Upper lobe of left lung (tissue), 6 donors: Measurements from ENCODE around the gene RAP2C. TPM values are rescaled to one million over a fixed set of nuclear protein-coding genes. Genes with fewer than 3 reads are reported as not detected.

Experiments
- ATAC-seq, 2 donors: fragments of 200-7000 bp; cut with Tn5 transposase; one replicate each; pipeline ENCODE4 v1.9.1; 2022; ENCODE audit warnings: mild to moderate bottlenecking in 2 of 2, moderate library complexity in 2 of 2; ENCODE audit not compliant: low FRiP score in 2 of 2
- DNase-seq, 2 donors: peaks; one replicate each; pipeline ENCODE4 v3.0.0-alpha.2; 2019 to 2020
- H3K27ac ChIP-seq, 4 donors: fragments of 200-600 bp; sonication (generic); one replicate each; pipeline ENCODE4 v1.5.1; 2016 to 2019
- H3K27me3 ChIP-seq, 4 donors: fragments of 200-600 bp; sonication (generic); one replicate each; pipeline ENCODE4 v1.5.1; 2017 to 2019
- H3K36me3 ChIP-seq, 4 donors: fragments of 200-600 bp; sonication (generic); one replicate each; pipeline ENCODE4 v1.5.1; 2016 to 2019
- H3K4me1 ChIP-seq, 4 donors: fragments of 200-600 bp; sonication (generic); one replicate each; pipeline ENCODE4 v1.5.1; 2018 to 2019
- H3K4me3 ChIP-seq, 4 donors: fragments of 200-600 bp; sonication (generic); one replicate each; pipeline ENCODE4 v1.5.1; 2017 to 2019; ENCODE audit warnings: mild to moderate bottlenecking in 2 of 4, moderate library complexity in 1 of 4
- H3K9me3 ChIP-seq, 4 donors: fragments of 200-600 bp; sonication (generic); one replicate each; pipeline ENCODE4 v1.5.1; 2018 to 2019
- EP300 ChIP-seq, 4 donors: sonication (generic); formaldehyde crosslinking; IDR thresholded peaks; one replicate each; pipeline ENCODE4 v1.5.1; 2017; ENCODE audit warnings: antibody characterized with exemption in 4 of 4, control low read depth in 2 of 4
- POLR2A ChIP-seq, 4 donors: fragments of 450-650 bp; IDR thresholded peaks; one replicate each; pipeline ENCODE4 v1.5.1; 2016 to 2017; ENCODE audit warnings: antibody characterized with exemption in 4 of 4, mild to moderate bottlenecking in 2 of 4
- POLR2AphosphoS5 ChIP-seq, 2 donors: sonication (generic); formaldehyde crosslinking; IDR thresholded peaks; one replicate each; pipeline ENCODE4 v1.5.1; 2017; ENCODE audit warnings: antibody characterized with exemption in 2 of 2
- WGBS, 2 donors: methylation state at CpG; one replicate each; pipeline ENCODE4 v1.1.5; 2017 to 2018; 5-methylcytosine and 5-hydroxymethylcytosine counted together
- total RNA-seq, 6 donors: library from RNA; depleted of rRNA in 4 of 6; stranded (reverse); fragments of >200 nt in 4 of 6; gene quantifications; one replicate each; pipeline versions ENCODE4 v1.1.0 to v1.2.1, GENCODE V29; 2016 to 2021
- TF ChIP-seq, protein P1 (sequence below), 6 experiments: fragments of 450-650 bp in 4 of 6; fragments of 200-600 bp in 2 of 6; sonication (generic) in 2 of 6; IDR thresholded peaks; one replicate each; pipeline ENCODE4 v1.5.1; 2016 to 2019; ENCODE audit warnings: antibody characterized with exemption in 6 of 6
- donor health status: DM: no; HTN: no; CAD: no; lungs with moderate emphysema.
- donor health status: DM: no; HTN: yes; CAD: no; lungs with severe emphysema.

RAP2C gene
- total RNA-seq, 6 donors from 2014 or later = 13.5 to 27.2 (median 22.0) TPM

DNA sequence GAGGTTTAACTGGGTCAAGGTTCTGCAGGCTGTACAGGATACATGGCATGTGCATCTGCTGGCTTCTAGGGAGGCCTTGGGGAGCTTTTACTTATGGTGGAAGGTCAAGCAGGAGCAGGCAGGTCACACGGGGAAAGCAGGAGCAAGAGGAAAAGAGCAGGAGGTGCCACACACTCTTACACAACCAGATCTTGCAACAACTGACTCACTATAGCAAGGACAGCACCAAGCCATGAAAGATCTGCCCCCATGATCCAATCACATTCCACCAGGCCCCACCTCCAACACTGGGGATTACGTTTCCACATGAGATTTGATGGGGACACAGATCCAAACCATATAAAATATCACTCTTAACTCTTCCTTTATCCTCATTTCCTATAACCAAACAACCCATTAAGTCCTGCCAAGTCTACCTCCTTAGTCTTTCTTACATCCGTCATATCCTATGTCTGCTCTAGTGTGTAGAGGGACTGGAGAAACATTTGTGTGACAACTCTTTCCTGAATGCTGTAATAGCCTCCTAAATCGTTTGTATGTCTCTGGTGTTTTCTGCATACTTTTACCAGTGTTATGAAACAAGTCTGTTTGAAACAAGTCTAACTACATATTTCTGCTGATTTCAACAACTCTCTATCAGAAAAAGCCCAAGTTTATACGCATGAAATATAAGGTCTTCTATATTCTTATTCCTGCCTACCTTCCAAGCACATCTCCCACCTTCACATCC, 8.3 kb upstream of the RAP2C start:
- H3K36me3 ChIP-seq = no peaks in the 10 kb centered on the region
- H3K4me1 ChIP-seq = no peaks in the 10 kb centered on the region
- no peak for DNase-seq
- no peak overlapping the region for H3K4me3 ChIP-seq
- H3K9me3 ChIP-seq = no peaks in the 10 kb centered on the region
- TF ChIP-seq POLR2A (IDR thresholded peaks at IDR 0.05) (no peak), POLR2AphosphoS5 (IDR thresholded peaks at IDR 0.05) (no peak), EP300 (IDR thresholded peaks at IDR 0.05) (no peak)
- TF ChIP-seq, protein P1, sequence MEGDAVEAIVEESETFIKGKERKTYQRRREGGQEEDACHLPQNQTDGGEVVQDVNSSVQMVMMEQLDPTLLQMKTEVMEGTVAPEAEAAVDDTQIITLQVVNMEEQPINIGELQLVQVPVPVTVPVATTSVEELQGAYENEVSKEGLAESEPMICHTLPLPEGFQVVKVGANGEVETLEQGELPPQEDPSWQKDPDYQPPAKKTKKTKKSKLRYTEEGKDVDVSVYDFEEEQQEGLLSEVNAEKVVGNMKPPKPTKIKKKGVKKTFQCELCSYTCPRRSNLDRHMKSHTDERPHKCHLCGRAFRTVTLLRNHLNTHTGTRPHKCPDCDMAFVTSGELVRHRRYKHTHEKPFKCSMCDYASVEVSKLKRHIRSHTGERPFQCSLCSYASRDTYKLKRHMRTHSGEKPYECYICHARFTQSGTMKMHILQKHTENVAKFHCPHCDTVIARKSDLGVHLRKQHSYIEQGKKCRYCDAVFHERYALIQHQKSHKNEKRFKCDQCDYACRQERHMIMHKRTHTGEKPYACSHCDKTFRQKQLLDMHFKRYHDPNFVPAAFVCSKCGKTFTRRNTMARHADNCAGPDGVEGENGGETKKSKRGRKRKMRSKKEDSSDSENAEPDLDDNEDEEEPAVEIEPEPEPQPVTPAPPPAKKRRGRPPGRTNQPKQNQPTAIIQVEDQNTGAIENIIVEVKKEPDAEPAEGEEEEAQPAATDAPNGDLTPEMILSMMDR (IDR thresholded peaks at IDR 0.05) = no peak
- no peaks in the 10 kb centered on the region for H3K27me3 ChIP-seq
- peak in 1 of 2 donors; percentile 51 for ATAC-seq
- 45% methylated on average over 5 of the region's 5 CpGs for WGBS, 2 donors
- no peak overlapping the region for H3K27ac ChIP-seq

DNA sequence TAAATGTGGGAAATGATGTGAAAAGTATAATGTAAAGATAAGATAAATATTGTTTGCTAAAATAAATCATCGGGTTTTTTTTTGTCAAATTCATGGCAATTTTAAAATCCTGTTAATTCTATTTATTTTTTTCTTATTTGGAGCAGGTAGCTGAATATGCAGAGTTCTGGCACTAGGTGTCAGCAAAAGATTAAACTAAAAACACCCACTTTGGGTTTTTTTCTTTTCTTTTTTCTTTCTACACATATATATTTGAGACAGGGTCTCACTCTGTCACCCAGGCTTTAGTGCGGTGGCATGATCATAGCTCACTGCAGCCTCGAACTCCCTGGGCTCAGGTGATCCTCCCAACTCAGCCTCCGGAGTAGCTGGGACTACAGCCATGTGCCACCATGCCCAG, 6.9 kb upstream of the RAP2C start:
- ATAC-seq (no peak), DNase-seq (no peak)
- Histone ChIP-seq H3K27me3 (no peaks in the 10 kb centered on the region), H3K27ac (no peak overlapping the region), H3K36me3 (no peaks in the 10 kb centered on the region), H3K9me3 (no peaks in the 10 kb centered on the region), H3K4me3 (no peak overlapping the region), H3K4me1 (no peaks in the 10 kb centered on the region)
- TF ChIP-seq, protein P1 (IDR thresholded peaks at IDR 0.05) = peak in 2 of 6 experiments; percentile 6 to 8
- TF ChIP-seq EP300 (IDR thresholded peaks at IDR 0.05) (no peak), POLR2A (IDR thresholded peaks at IDR 0.05) (no peak), POLR2AphosphoS5 (IDR thresholded peaks at IDR 0.05) (no peak)
- WGBS, 2 donors = 71 to 81% methylated on average over 4 of the region's 4 CpGs

DNA sequence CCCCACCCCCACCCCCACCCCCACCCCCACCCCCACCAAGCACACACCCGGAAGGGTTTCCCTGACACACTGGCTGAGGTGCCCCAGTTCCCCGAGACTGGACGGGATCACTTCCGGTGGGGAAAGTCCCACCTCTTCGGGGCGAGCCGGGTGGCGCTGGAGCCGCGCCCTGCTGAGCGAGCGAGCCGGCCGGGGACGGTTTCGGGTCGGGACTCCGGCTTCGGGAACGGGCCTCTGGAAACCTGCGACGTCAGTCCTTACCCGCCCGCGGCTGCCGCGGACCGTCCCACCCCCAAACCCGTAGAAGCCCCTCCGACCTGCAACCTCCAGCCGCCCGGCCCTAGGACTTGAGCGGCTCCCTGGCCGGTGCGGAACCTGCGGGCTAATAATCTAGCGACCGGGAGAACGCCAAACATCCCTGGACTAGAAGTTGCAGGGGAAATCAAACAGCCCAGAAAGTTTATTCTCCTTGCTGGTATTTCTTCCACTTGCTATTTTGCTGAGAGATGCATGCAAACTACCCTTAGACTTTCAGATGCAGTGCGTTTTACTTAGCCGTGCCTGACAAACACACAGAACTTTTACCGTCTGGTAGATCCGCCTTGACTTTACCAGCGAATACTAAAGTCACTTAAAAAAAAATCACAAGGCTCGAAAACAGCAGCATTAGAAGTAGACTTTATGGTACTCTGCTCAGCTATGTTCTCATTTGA, 991 bp downstream of the RAP2C start:
- Histone ChIP-seq H3K9me3 (no peaks in the 10 kb centered on the region), H3K27me3 (no peaks in the 10 kb centered on the region)
- WGBS, 2 donors = 1 to 32% methylated on average over 16 to 45 of the region's 45 CpGs

DNA sequence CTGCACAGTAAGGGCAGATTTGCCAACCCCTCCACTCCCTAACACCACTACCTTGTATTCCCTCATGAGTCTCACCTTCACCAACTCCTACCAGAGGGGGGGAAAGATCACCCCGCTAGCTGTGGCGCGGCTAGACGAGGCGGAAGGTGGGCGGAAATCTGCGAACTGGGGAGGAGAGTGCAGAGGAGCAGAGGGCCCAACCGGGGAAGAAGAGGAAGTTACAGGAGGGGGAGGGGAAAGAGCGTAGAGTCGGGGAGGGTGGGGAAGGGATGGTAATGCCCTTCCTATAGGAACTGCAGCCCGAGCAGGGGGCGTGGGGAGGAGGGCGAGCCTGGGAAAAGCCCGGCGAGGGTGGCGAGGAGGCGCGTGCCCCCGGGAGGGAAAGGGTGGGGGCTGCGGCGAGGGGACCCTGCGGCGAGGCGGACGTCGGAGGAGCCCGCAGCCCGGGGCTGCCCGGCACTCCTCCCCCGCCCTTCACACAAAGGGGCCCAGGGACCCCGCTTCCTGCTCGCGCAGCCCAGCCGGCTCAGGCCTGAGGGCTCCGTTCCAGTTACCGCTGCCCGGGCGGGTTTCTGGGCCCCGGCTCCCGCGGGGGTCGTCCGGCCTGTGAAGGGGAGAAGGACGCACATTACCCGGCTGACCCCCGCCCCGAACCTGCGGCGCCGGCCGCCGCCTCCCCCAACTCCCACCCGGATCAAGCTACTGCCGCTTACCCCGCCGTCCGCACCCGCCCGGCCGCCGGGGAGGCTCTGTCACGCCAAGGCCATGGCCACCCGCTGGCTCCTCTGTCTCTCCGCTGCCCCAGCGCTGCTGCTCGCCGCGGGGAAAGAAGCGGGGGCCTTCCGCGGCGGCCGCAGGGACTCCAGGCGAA, 1.8 kb downstream of the RAP2C start:
- peak; percentile 78 to 86 for ATAC-seq
- H3K4me3 ChIP-seq = peak overlapping the region; percentile 48 to 83 (median 73)
- peak; percentile 70 to 89 for DNase-seq
- peak; percentile 36 to 78 for TF ChIP-seq POLR2AphosphoS5 (IDR thresholded peaks at IDR 0.05)
- no peak for TF ChIP-seq EP300 (IDR thresholded peaks at IDR 0.05)
- peak in 2 of 4 donors; percentile 15 to 52 for TF ChIP-seq POLR2A (IDR thresholded peaks at IDR 0.05)
- TF ChIP-seq, protein P1 (IDR thresholded peaks at IDR 0.05) = no peak
- WGBS, 2 donors = 0 to 35% methylated on average over 12 to 62 of the region's 74 CpGs
- H3K4me1 ChIP-seq = peaks cover 5 to 30% (median 11%) of the 10 kb centered on the region in 4 donors
- no peaks in the 10 kb centered on the region for H3K27me3 ChIP-seq
- no peaks in the 10 kb centered on the region for H3K36me3 ChIP-seq
- no peaks in the 10 kb centered on the region for H3K9me3 ChIP-seq
- peak overlapping the region; percentile 98 to 99 (median 98) for H3K27ac ChIP-seq

More for the DNA sequence above, 991 bp downstream of the RAP2C start:
- no peak for TF ChIP-seq EP300 (IDR thresholded peaks at IDR 0.05)
- peak; percentile 35 to 75 for TF ChIP-seq POLR2AphosphoS5 (IDR thresholded peaks at IDR 0.05)
- TF ChIP-seq, protein P1 (IDR thresholded peaks at IDR 0.05) = no peak
- peak in 2 of 4 donors; percentile 48 to 60 for TF ChIP-seq POLR2A (IDR thresholded peaks at IDR 0.05)
- Histone ChIP-seq H3K4me3 (peak overlapping the region; percentile 36 to 83 (median 73)), H3K36me3 (no peaks in the 10 kb centered on the region), H3K4me1 (peaks cover 5 to 23% (median 10%) of the 10 kb centered on the region in 4 donors), H3K27ac (peak overlapping the region; percentile 98 to 99 (median 98))
- ATAC-seq = peak; percentile 94 to 95
- DNase-seq = peak; percentile 80 to 94
